Prostate gland (tissue), 2 donors: ENCODE measurements around the gene UIMC1.

Experiments used
- POLR2A ChIP-seq: fragments of 450-650 bp; IDR thresholded peaks from one replicate; pipeline ENCODE4 v1.6.1; 2016; ENCODE audit warnings: antibody characterized with exemption, mild to moderate bottlenecking
- TF ChIP-seq, protein P1 (sequence below), 4 experiments: fragments of 200-600 bp in 2 of 4; fragments of 450-650 bp in 2 of 4; sonication (generic) in 2 of 4; IDR thresholded peaks; 1 replicate in 3 of 4; 2 replicates in 1 of 4; pipeline ENCODE4 v1.5.1; 2016 to 2019; ENCODE audit warnings: antibody characterized with exemption in 4 of 4, mild to moderate bottlenecking in 2 of 4, moderate library complexity in 2 of 4

DNA sequence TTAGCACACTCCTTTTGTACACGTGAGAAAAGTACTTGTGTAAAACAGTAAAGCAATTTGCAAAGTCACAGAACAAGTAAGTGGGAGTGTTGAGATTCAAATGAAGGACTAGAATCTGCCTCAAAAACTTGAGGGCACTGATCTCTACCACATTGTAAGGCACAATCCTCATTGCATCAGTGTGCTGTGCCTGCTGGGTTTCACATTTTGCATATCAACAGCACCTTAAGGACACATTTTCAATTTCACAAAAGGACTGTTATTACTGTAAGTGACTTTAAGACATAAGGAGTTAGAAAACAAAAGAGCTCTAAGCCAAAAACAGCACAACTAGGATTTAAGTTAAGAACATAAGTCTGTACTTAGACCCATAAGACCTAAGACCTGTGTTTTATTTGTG, 62.8 kb downstream of the UIMC1 start:
- TF ChIP-seq, protein P1, sequence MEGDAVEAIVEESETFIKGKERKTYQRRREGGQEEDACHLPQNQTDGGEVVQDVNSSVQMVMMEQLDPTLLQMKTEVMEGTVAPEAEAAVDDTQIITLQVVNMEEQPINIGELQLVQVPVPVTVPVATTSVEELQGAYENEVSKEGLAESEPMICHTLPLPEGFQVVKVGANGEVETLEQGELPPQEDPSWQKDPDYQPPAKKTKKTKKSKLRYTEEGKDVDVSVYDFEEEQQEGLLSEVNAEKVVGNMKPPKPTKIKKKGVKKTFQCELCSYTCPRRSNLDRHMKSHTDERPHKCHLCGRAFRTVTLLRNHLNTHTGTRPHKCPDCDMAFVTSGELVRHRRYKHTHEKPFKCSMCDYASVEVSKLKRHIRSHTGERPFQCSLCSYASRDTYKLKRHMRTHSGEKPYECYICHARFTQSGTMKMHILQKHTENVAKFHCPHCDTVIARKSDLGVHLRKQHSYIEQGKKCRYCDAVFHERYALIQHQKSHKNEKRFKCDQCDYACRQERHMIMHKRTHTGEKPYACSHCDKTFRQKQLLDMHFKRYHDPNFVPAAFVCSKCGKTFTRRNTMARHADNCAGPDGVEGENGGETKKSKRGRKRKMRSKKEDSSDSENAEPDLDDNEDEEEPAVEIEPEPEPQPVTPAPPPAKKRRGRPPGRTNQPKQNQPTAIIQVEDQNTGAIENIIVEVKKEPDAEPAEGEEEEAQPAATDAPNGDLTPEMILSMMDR (IDR thresholded peaks at IDR 0.05) = no peak
- no peak for TF ChIP-seq POLR2A
